Smooth muscle cell (in vitro differentiated cells): Measurements from ENCODE around the gene UPK2. TPM values are rescaled to one million over a fixed set of nuclear protein-coding genes. Genes with fewer than 3 reads are reported as not detected.

ENCODE experiments used
- DNase-seq: peaks from one replicate; lab custom pipeline; 2025; ENCODE audit not compliant: unreplicated experiment; lab: John Stamatoyannopoulos, UW
- H2AFZ ChIP-seq: fragments of 200-600 bp; sonication (generic); 2 replicates; pipeline ENCODE4 v1.6.0; 2016; ENCODE audit warnings: antibody characterized with exemption, low read depth, mild to moderate bottlenecking
- H3F3A ChIP-seq: fragments of 200-600 bp; sonication (generic); 2 replicates; pipeline ENCODE4 v1.6.0; 2017; ENCODE audit warnings: antibody characterized with exemption, low read depth
- H3K27ac ChIP-seq: fragments of 200-600 bp; sonication (generic); 2 replicates; pipeline ENCODE4 v1.5.1; 2016; ENCODE audit warnings: low read depth, mild to moderate bottlenecking
- H3K27me3 ChIP-seq: fragments of 200-600 bp; sonication (generic); 2 replicates; pipeline ENCODE4 v1.6.1; 2016; ENCODE audit warnings: low read depth, mild to moderate bottlenecking
- H3K36me3 ChIP-seq: fragments of 200-600 bp; sonication (generic); 2 replicates; pipeline ENCODE4 v1.5.1; 2016; ENCODE audit warnings: low read depth
- H3K4me1 ChIP-seq: fragments of 200-600 bp; sonication (generic); 2 replicates; pipeline ENCODE4 v1.5.1; 2016; ENCODE audit warnings: low read depth
- H3K4me2 ChIP-seq: fragments of 200-600 bp; sonication (generic); 2 replicates; pipeline ENCODE4 v1.6.0; 2016; ENCODE audit warnings: mild to moderate bottlenecking
- H3K4me3 ChIP-seq: fragments of 200-600 bp; sonication (generic); 2 replicates; pipeline ENCODE4 v1.5.1; 2016; ENCODE audit warnings: mild to moderate bottlenecking
- H3K79me2 ChIP-seq: fragments of 200-600 bp; sonication (generic); 2 replicates; pipeline ENCODE4 v1.6.0; 2016; ENCODE audit warnings: low read depth, mild to moderate bottlenecking
- H3K9ac ChIP-seq: fragments of 200-600 bp; sonication (generic); 2 replicates; pipeline ENCODE4 v1.6.0; 2016; ENCODE audit warnings: low read depth
- H3K9me3 ChIP-seq: fragments of 200-600 bp; sonication (generic); replicated peaks from 2 replicates; pipeline ENCODE4 v1.5.1; 2016; ENCODE audit warnings: low read depth
- H4K20me1 ChIP-seq: fragments of 200-600 bp; sonication (generic); 2 replicates; pipeline ENCODE4 v1.6.0; 2016; ENCODE audit warnings: low read depth
- CTCF ChIP-seq: fragments of 200-600 bp; sonication (generic); IDR thresholded peaks from 2 replicates; pipeline ENCODE4 v1.5.1; 2017; ENCODE audit warnings: borderline replicate concordance, mild to moderate bottlenecking, antibody characterized with exemption; ENCODE audit not compliant: insufficient read depth, poor library complexity, severe bottlenecking
- WGBS: methylation state at CpG from one replicate; pipeline ENCODE4 v1.1.7; 2016; ENCODE audit warnings: low lambda C conversion rate; 5-methylcytosine and 5-hydroxymethylcytosine counted together
- polyA plus RNA-seq: library from polyadenylated mRNA; unstranded; fragments of >200 nt; fragmentation: Nextera tagmentation; extraction: Ambion mirVana; gene quantifications from 2 replicates; pipeline ENCODE4 v1.2.1, GENCODE V29; 2016
- total RNA-seq: library from RNA; depleted of rRNA; stranded (reverse); fragments of >200 nt; gene quantifications from 2 replicates; pipeline ENCODE4 v1.2.3, GENCODE V29; 2014

Gene UPK2
- total and polyA plus RNA-seq, 2 experiments from 2014 or later = 1.4 TPM; not detected in 1

- Histone ChIP-seq H3K4me1 (no peaks in the 10 kb centered on the region), H3K4me3 (no peak overlapping the region), H3K36me3 (no peaks in the 10 kb centered on the region), H3K4me2 (no peak overlapping the region), H3F3A (no peaks in the 10 kb centered on the region), H3K9me3 (no peaks in the 10 kb centered on the region), H3K79me2 (no peaks in the 10 kb centered on the region), H3K27me3 (no peaks in the 10 kb centered on the region), H3K9ac (no peak overlapping the region), H4K20me1 (no peaks in the 10 kb centered on the region), H2AFZ (no peak overlapping the region), H3K27ac (no peak overlapping the region)
- DNase-seq = no peak
- no peak for TF ChIP-seq CTCF
- WGBS = 99% methylated on average over 2 of the region's 2 CpGs
Measured at GRCh38 chr11:118973985-118974384, 17.9 kb downstream of the UPK2 start.

GRCh38 chr11:118975771-118976709 lies 19.9 kb downstream of the UPK2 start:
- 84% methylated on average over 15 of the region's 15 CpGs for WGBS
- no peak for TF ChIP-seq CTCF
- DNase-seq = no peak

GRCh38 chr11:118979434-118979833 lies 23.3 kb downstream of the UPK2 start:
- Histone ChIP-seq H3K27ac (no peak overlapping the region), H2AFZ (no peak overlapping the region), H3K9me3 (no peaks in the 10 kb centered on the region), H3F3A (no peaks in the 10 kb centered on the region), H3K27me3 (no peaks in the 10 kb centered on the region), H3K36me3 (no peaks in the 10 kb centered on the region), H3K79me2 (no peaks in the 10 kb centered on the region), H3K4me2 (no peak overlapping the region), H3K4me1 (no peaks in the 10 kb centered on the region), H3K4me3 (no peak overlapping the region), H3K9ac (no peak overlapping the region), H4K20me1 (no peaks in the 10 kb centered on the region)
- TF ChIP-seq CTCF = no peak
- WGBS = 61% methylated on average over 9 of the region's 9 CpGs
- no peak for DNase-seq

More at GRCh38 chr11:118975771-118976709, 19.9 kb downstream of the UPK2 start:
- no peak overlapping the region for H3K27ac ChIP-seq
- H3K9me3 ChIP-seq = no peaks in the 10 kb centered on the region
- H3K27me3 ChIP-seq = no peaks in the 10 kb centered on the region
- H3K36me3 ChIP-seq = no peaks in the 10 kb centered on the region
- H3K4me1 ChIP-seq = no peaks in the 10 kb centered on the region
- H3K4me3 ChIP-seq = no peak overlapping the region
- H4K20me1 ChIP-seq = no peaks in the 10 kb centered on the region
- no peaks in the 10 kb centered on the region for H3K79me2 ChIP-seq
- no peaks in the 10 kb centered on the region for H3F3A ChIP-seq
- H3K9ac ChIP-seq = no peak overlapping the region
- no peak overlapping the region for H3K4me2 ChIP-seq
- H2AFZ ChIP-seq = no peak overlapping the region
